GM18505 (cell line): Measurements from ENCODE around the gene GLYR1.
"Not testable (repeated sequence)": the region's sequence is repeated elsewhere in the genome, so short reads cannot be mapped to it uniquely, and the experiment has no call there.

Experiments used
- ATAC-seq: cut with Tn5 transposase; IDR thresholded peaks from one replicate; pipeline ENCODE4 v1.9.1; 2021; ENCODE audit not compliant: unreplicated experiment
- POLR2A ChIP-seq: IDR thresholded peaks from 4 replicates; pipeline ENCODE4 v1.6.1; 2011; ENCODE audit warnings: borderline replicate concordance; ENCODE audit not compliant: insufficient read depth, insufficient read length; ENCODE audit errors: extremely low read depth

GLYR1 gene

GRCh38 chr16:4846901-4847773 is at the start of gene GLYR1, which contains the start of gene UBN1:
TSS of gene GLYR1 (minus strand) at chr16:4847288. CDS start at chr16:4847265, 23 bp downstream.
TSS of gene UBN1 (plus strand) at chr16:4847481. CDS start at chr16:4852918, 5,437 bp downstream.
- peak; percentile 89 for TF ChIP-seq POLR2A
- ATAC-seq: peak; percentile 92

DNA sequence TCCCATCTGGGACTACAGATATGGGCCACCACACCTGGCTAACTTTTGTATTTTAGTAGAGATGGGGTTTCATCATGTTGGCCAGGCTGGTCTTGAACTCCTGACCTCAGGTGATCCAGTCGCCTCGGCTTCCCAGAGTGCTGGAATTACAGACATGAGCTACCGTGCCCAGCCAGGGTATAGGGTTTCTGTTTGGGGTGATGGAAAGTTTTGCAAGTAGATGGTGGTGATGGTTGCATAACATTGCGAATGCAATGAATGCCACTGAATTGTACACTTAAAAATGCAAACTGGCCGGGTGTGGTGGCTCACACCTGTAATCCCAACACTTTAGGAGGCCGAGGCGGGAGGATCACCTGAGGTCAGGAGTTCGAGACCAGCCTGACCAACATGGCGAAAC is 49.7 kb upstream of the GLYR1 start:
- not testable (repeated sequence) for ATAC-seq

- no peak for TF ChIP-seq POLR2A
- ATAC-seq: no peak
Measured at GRCh38 chr16:4895366-4895765, 48.3 kb upstream of the GLYR1 start.

DNA sequence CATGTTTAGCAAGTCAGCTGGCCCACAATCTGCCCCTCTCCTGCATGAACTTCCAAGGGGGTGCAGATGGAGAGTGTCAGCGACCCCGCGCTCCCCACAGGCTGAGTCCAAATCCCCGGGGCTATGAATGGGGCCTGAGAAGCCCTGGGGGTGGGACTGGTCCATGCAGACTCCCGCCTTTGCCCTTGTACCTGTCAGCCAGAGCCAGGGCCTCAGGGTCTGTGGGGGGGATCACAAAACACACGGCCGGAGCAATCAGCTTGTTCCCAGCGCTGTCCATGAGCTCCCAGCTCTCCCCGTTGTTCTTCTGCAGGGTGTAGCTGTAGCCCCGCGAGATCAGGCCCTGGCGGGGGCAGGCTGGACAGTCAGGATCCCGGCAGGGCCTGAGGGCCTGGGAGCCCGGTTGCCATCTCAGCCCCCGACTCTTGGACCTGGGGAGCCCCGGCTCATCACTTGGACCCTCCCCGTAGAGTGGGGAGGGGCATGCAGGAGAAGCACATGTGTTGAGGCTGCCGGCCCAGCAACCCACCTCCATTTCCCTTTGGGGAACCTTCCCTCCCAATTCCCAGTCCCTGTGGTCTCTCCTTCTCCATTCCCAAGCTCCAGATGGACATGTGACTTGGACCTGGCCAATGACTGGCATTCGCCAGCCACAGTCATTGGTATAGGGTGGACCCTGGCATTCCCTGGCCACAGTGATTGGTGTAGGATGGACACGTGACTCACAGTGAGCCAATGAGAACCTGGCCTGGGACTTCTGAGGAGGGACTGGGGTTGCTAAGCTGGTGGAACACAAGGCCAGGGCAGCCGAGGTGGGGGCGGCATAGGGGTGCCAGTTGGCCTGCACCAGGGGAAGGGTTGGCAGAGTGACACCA is 47.4 kb upstream of the GLYR1 start:
- ATAC-seq: no peak
- no peak for TF ChIP-seq POLR2A

- no peak for ATAC-seq
- TF ChIP-seq POLR2A: no peak
Measured at GRCh38 chr16:4893103-4893862, 46.2 kb upstream of the GLYR1 start.

- no peak for ATAC-seq
- no peak for TF ChIP-seq POLR2A
Measured at GRCh38 chr16:4892361-4893102, 45.4 kb upstream of the GLYR1 start.

- ATAC-seq: no peak
- TF ChIP-seq POLR2A: no peak
Measured at GRCh38 chr16:4891886-4892216, 44.8 kb upstream of the GLYR1 start.

DNA sequence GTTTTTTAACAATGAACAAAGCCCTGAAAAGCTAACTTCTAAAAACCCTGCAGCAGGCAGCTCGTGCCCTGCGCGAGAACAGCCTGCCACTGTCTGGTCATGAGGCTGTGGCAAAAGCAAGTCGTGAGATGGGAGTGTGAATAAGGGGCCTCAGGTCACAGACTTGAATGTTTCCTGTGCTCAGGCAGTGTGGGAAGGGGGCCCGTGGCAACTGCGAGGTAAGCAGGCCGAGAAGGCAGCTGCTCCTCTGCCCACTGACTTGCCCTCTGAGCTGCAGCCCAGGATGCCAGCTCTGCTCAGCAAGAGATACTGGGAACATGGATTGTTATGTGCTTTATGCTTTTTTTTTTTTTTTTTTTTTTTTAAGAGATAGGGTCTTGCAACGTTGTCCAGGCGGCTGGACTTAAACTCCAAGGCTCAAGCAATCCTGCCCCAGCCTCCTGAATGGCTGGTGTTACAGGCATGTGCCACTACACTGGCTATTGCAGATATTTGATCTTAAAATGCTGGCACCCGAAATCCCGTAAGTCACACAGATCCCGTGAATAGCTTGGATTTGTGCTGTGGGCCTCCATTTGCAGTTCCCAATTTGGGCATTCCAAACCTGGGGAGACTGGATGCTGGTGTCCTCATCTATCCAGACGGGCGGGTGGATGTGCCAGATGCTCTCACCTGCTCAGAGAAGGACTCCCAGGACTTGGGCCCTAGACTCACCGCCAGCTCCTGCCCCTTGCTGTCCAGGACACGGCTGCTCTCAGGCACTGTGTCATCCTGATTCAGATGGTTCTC is 44.2 kb upstream of the GLYR1 start:
- TF ChIP-seq POLR2A: no peak
- no peak for ATAC-seq

DNA sequence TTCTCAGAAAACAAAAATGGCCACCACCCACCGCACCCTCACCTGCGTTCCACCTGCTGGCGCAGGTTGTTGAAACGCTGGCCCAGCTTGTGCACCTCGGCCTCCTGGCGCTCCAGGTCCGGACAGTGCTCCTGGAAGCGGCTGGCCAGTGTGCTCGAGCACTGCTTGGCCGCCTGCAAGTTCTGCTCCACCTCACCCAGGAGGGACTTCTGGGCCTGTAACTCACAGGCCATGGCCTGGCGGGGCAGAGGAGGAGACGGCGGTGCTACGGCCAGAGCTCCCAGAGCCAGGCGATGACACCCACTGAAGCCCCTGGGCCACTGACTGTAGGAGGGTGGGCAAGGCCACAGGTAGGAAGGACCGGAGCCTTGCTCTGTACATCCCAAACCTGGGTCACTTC is 43.6 kb upstream of the GLYR1 start:
- no peak for TF ChIP-seq POLR2A
- ATAC-seq: no peak

- ATAC-seq: no peak
- no peak for TF ChIP-seq POLR2A
Measured at GRCh38 chr16:4890026-4890425, 42.9 kb upstream of the GLYR1 start.

- no peak for ATAC-seq
- TF ChIP-seq POLR2A: no peak
Measured at GRCh38 chr16:4888428-4889135, 41.5 kb upstream of the GLYR1 start.

DNA sequence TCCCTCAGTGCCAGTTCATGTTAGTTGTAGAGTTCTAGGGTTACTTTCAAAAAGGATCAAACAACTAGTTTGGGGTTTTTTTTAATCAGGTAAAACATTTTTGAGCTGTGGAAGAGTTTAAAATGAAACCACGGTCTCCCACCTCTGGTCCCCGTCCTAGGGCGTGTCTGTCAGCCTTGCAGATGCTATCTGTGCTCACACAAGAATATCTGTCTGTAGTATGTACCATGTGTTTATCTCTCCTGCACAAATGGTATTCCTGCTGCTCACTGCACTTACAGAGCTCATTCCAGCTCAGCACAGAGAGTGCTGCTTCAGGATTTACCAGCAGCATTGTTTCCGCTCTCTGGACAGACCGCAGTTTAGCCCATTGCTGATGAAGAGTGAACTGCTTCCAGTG is 39.1 kb upstream of the GLYR1 start:
- TF ChIP-seq POLR2A: no peak
- ATAC-seq: no peak
